DMS79 treated with DMSO at 0.1 percent for 48 hours (cell line): Measurements from ENCODE around the gene MYO1H.

ENCODE experiments used
- DNase-seq: peaks from one replicate; lab custom pipeline; 2025; lab: John Stamatoyannopoulos, UW

Gene MYO1H

GRCh38 chr12:109473526-109474270 is 126.0 kb downstream of the MYO1H start:
- peak; percentile 71 for DNase-seq

DNA sequence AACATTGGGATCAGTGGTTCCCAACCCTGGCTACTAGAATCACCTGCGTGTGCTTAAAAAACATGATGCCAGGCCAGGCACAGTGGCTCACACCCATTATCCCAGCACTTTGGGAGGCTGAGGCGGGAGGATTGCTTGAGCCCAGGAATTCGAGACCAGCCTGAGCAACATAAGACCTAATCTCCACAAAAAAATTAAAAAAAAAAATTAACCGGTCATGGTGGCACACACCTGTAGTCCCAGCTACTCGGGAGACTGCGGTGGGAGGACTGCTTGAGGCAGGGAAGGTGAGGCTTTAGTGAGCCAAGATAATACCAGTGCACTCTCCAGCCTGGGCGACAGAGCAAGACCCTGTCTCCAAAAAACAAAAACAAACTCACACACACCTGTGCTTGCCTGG is 127.4 kb downstream of the MYO1H start:
- DNase-seq, result no peak

DNA sequence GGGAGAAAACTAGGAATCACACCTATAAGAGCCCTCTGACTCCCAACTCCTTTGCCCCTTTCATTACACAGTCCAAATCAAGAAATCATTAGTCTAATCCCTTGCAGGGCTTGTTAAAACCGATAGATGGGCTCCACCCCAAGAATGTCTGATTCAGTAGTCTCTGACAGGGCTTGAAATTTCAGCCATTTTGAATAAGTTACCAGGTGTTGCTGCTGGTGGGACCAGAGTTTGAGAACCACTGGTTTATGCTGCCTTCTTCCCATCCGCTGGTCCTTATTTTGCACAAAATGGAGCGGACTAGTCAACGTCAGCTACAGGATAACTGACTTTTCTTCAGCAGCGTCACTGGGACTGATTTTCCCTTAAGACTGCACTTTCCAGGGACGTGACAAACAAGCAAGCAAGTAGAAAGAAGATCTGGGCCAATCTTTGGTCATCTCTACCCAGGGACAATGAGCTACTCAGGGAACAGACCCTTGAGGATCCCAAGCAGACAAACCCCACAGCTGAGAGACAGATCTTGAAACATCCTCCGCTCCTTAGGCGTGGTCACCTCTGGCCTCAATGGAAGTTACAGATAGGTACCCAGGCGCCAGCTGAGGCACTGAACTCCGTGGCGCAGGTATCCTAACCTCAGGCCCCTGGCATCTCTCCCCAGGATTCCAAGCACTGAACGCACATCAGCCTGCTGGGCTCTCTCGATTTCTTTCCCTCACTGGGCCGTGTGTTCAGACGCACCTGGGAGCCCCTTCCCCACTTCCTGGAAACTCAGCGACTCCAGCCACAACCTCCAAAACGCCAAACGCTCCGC is 128.5 kb downstream of the MYO1H start:
- no peak for DNase-seq

DNA sequence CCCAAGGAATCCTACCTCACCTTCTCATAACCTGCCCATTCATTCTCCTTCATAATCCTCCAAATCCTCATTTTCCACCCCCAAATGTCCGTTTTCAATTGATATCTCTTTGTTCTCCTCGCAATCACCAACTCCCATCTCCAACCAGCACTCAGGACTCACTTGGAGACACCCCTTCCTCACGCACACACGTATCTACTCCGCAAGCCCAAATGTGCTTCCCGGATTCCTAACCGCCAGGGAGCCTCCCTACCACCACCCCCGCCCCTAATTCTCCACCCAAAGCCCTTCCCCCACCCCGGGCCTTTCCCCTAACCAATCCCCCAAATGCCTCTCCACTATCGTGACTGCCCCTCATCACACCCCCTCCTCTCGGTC is 129.1 kb downstream of the MYO1H start:
- DNase-seq, result no peak

DNA sequence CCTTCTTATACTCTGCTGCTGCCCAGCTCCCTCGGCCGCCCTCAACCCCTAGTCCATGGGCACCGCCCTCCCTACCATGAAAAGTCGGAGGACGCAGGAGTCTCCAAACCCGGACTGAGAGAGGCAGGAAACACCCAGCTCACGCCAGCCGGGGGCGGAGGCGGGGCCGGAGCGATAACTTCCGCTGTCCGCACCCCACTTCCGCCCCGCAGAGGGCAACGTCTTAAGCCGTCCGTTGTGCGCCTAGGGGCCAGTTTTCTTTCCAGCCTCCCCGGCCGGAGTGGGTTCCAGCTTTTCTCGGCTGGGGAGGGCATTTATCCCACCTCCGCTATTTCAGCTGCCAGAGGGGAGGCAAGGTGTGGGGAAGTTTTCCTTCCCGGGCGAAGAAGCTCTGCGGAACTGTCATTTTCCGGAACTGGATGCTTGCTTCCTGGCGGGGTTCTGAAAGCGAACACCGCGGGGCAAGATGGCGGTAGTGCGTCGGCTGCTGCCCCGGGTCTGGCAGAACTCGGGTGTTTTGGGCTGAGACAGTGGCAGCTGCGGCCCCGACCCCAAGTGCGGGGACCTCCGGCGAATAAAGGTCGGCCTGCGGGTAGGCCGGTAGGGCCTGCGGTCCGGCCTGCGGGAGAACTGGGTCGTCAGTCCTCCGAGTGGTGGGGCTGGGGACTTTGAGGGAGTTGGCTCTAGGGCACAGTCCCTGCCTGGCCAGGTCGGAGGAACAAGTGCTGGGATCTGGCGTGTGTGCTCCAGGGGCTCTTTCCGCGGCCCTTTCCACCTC is 129.7 kb downstream of the MYO1H start, which contains the start of the genes KCTD10 and UBE3B:
TSS of gene KCTD10 (minus strand) at position 116 of the 778 bp plus-strand sequence. CDS start at position 78, 38 bp downstream.
TSS of gene UBE3B (plus strand) at position 450 of the 778 bp plus-strand sequence. CDS start 5,918 bp downstream, outside the sequence.
- peak; percentile 84 for DNase-seq

- no peak for DNase-seq
Observed at GRCh38 chr12:109477963-109478315, 130.2 kb downstream of the MYO1H start.

GRCh38 chr12:109479761-109480160 is 132.1 kb downstream of the MYO1H start:
- no peak for DNase-seq

DNA sequence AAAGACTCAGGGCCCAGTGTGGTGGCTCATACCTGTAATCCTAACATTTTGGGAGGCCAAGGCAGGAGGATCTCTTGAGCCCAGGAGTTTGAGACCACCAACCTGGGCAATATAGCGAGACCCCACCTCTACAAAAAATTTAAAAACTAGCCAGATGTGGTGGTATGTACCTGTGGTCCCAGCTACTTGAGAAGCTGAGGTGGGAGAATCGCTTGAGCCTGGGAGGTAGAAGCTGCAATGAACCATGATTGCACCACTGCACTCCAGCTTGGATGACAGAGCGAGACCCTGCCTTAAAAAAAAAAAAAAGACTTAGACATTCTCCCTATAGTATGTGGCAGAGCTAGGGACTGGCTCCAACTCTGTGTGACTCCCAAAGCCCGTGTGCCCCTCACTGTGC is 132.7 kb downstream of the MYO1H start:
- no peak for DNase-seq

DNA sequence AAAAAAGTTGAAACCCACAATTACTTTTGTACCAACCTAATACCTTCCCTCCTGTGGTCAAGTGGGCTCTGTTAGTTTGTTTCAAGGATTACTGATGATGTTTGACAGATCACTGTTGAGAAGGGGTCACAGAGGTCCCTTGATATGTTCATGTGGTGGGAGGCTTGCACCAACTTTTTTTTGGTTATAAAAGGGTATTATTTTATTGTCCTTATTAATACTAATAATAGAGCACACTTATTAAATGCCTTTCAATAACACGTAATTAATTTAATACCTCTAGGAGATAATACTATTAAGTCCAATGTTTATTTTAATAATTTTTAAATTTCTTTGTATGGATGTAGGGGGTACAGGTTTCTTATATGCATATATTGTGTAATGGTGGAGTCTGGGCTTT is 134.2 kb downstream of the MYO1H start:
- no peak for DNase-seq

DNA sequence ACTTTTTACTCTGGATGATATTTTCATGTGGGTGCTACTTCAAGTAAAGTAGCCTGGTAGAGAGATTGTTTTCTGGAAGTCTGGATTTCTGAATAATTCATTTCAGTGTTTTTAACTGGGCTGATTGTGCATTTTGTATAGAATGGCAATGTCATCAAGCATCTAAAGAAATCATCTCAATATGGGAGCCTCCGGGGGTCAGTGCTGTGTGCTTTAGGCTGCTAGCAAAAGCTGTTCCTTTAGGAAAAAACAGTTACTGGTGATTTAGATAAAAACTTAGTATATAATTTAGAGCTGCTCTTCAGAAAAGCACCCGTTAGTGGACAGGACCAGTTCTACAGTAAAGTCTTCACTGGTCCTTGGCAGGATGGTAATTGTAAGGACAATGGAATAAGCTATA is 134.8 kb downstream of the MYO1H start:
- no peak for DNase-seq

GRCh38 chr12:109482894-109483293 is 135.2 kb downstream of the MYO1H start:
- no peak for DNase-seq

DNA sequence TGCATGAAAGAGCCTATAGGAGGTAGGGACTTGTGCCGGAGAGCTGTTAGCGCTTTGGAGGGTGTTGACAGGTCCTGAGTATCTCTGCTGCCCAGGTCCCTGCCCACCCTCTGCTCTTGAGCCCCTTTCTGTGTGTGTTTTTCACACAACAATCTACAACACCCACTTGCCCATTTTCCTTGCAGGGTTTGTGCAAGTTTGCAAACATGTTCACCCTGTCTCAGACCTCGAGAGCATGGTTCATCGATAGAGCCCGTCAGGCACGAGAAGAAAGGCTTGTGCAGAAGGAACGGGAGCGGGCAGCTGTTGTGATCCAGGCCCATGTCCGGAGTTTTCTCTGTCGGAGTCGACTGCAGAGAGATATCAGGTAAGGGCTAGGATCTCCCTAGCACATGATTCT is 135.6 kb downstream of the MYO1H start:
- DNase-seq, result no peak

GRCh38 chr12:109485201-109485600 is 137.5 kb downstream of the MYO1H start:
- DNase-seq, result no peak

- DNase-seq, result no peak
Observed at GRCh38 chr12:109487181-109488050, 139.7 kb downstream of the MYO1H start.

GRCh38 chr12:109488051-109488665 is 140.5 kb downstream of the MYO1H start:
- no peak for DNase-seq

DNA sequence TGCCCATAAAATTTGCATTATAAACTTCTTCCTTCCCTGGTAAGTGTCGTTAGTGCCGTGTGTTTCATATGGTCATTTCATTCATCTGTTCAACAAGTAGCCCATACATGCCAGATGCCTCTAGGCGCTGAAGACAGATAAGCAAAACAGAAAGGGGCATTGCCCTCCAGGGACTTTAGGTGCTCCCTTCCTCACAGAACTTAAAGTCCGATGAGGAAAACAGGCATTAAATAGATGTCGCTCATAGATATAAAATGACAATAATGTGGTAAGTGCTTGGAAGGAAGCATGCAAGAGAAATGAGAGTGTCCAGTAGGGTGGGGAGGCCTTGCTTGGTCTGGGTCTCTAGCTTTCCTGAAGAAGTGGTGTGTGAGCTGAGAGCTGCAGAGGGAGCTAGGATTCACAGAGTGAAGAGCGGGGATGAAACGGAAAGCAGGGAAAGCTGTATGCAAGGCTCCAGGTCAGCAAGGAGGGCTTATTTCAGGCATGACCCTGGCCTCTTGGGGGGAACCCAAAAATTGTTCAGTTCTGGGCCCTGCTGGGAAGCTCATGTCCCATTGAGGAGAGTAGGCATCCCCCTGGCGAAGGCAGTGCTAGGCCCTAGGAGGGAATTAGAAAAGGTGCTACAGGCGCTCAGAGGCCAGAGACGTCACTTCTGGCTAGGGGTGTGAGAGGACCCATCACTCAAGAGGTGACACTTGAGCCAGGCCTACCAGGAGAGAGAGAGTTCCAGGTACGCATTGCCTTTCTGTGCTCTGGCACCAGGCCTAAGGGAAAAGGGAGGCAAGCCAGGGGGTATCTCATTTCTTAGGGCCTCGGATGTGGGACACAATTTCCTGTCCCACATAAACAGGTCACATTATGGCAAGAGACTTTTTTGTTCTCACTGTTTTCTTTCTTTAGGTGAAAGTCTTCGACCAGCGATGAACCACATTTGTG is 141.6 kb downstream of the MYO1H start:
- no peak for DNase-seq

- DNase-seq, result no peak
Observed at GRCh38 chr12:109489955-109490565, 142.4 kb downstream of the MYO1H start.

DNA sequence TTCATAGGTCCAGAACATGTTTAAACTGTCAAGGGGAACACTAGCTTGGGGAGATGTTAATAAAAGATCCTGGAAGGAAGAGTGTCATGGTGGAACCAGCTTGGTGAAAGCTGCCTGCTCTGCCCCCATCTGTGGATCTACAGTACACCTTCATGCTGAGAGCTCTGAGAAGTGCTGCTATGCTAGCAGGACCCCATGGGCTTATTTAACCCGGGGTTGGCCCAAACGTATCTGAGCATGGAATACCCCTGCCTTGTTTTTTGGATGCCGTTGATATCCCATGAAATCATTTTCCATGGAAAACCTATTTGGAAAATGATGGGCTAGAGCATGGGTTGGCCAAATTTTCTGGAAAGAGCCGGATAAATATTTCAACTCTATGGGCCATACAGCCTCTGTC is 144.0 kb downstream of the MYO1H start:
- DNase-seq, result no peak

DNA sequence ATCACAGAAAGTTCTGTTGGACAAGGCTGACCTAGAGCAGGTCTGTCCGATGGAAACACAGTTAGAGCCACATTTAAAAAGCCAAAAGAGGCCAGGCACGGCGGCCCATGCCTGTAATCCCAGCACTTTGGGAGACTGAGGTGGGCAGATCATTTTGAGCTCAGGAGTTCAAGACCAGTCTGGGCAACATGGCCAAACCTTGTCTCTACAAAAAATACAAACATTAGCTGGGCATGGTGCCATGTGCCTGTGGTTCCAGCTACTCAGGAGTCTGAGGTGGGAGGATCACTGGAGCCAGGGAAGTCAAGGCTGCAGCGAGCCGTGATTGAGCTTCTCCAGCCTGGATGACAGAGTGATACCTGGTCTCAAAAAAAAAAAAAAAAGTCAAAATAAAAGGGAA is 144.7 kb downstream of the MYO1H start:
- no peak for DNase-seq

DNA sequence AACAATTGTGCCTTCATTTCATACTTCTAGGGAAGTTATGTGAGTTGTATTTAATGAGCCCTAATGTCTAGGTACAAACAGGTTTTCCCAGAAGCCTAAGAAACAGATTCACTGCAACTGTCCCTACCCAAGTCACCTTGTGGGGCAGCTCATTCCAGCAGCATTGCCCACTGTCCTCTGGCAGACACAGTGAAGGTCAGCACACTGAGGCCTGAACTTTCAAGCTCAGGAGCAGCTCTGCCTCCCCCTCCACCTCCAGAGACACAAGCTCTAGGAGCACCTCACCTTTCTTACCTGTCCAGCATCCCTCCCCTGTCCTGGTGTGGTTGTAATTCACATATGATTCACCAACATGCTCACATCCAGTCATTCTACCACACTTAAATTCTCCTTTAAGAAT is 145.4 kb downstream of the MYO1H start:
- no peak for DNase-seq
